T-helper 9 cell (primary cell): Measurements from ENCODE around the gene PRDM16.

Experiments used
- DNase-seq: peaks from one replicate; pipeline ENCODE4 v3.0.0-alpha.2; 2020

Gene PRDM16

DNA sequence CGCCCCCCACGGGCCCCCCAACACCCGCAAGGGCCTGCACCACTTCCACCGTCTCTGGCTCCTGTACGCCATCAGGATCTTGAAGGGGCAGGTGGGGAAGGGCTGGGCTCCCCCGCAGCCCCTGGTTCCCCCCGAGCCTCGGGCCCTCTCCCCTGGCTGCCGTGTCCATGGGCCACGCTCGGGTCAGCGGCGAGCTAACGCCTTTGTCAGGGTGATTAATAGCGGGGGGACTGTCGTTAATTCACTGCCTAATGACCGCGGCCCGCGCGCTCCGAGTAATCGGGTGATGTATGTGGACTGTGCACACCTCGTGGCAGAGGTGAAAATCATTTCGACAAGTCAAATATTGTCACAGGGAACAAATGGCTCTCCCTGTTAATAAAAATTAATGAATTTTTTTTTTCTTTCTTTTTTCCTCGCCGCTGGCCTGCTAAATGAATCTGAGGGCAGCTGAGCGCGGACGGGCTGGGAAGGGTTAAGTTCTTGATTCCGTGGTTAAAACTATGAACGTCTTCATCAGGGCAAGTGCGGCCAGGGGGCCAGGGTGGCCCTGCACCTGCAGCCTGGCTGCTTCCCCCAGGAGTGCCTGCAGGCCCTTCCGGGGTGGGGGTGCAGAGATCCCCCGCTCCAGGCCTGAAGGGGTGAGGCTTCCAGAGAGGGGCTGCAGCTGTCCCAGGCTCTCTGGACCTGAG, 100.8 kb downstream of the PRDM16 start:
- DNase-seq, result no peak

DNA sequence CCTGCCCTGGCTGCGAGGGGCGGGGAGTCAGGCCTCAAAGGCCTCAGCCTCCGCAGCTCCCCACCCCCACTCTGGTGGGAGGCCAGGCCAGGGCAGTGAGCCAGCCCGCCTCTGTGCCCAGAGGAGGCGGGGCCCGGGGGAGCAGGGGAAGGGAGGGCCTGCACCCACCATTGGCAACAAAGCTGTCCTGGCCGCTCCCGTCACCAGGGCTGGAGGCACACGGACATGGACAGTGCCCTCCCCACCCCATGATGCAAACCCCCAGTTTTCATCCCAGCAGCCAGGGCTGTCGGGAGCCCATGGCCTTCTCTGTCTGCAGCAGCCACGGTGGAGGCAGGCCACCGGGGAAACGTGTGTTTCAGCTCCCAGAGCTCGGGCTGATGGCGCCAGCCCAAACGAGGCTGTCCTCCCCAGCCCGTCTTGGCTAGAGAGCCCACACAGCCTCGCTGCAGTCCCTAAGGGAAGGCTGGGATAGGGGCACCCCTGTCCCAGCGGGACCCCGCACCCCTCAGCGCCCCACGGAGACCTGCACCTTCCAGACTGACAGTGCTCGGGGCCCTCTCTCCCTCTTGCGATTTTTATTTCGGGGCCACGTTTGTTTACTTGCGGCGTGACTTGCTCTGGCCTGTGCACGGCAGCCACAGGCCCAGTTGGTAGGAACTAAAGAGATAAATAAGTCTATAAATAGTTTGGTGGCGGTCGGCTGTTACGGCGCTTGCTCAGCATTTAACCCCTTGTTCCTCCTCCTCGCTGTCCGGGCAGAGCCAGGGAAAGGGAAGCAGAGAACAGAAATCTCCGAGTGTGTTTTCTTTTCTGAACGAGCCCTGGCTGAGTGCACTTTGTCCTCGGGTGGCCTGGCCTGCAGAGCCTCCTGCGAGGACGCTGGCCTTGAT, 101.8 kb downstream of the PRDM16 start:
- no peak for DNase-seq

- no peak for DNase-seq
These were observed 102.8 kb downstream of the PRDM16 start for GRCh38 chr1:3171761-3172160.

DNA sequence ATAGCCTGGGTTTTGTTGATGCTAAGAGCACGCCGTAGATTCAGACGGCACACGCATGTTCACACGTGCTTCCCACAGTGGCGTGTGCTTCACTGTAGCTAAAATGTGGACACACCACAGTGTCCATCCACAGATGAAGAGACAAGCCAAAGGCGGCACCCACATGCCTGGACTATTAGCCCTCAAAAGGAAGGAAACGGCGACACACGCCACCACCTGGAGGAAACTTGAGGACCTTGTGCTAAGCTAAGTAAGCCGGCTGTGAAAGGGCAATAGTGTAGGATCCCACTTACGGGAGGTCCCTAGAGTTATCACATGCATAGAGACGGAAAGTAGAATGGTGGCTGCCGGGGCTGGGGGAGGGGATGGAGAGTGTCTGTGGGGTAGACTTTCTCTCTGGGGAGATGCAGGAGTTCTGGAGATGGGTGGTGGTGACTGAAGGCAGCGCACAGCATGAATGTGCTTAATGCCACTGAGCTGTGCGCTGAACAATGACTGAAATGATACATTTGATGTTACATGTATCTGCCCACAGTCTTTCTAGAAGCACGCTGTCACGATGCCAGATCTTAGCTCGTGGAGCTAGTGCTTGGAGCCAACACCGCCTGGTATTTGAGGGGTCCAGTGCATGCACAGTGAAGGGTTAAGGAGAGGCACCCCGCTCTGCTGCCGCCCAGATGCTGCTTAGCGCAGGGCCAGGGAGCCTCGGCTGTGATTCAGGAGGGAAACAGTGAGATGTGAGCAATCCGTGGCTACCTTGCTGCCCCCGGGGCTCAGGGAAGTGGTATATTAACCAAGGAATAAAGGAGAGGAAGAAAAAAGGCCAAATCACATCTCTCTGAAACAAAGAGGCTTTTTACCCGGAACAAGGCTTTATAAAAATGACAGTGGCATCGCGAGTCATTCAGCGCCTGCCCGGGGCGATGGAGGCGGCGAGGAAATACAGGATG, 103.7 kb downstream of the PRDM16 start:
- no peak for DNase-seq

- DNase-seq, result no peak
These were observed 104.5 kb downstream of the PRDM16 start for GRCh38 chr1:3173381-3173980.

DNA sequence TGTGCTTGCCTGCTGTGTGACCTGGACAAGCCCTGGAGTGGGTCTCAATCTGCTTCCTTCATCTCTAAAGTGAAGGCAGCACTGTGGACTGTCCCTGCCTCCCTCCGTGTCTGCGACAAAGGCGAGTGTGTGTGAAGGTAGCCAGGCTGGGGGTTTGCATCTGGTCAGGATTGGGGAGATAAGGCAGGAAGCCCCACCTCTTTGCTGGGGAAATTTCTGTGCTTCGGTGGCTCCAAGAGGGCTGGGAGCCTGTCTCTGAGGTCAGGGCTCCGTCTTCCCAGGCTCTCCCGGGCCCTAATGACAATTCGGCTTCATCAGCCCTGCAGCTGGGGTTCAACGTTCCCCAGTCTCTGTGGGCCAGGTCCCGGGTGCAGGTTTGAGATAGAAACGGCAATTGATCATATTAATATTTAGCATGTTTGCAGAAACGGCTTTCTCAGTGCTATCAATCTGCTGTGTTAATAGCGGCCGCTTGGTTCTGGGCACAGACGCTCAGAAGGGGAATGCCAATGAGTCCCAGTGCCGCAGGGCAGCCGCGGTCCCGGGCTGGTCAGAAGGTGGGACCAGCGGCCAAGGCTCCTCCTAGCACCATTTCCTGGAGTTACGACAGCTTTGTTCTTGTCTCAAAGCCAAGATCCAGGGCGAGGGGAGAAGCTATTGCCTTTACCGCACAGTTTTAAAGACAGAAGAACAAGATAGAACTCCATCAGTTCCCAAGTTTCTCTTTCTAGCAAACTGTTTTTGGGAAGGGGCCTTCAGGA, 105.7 kb downstream of the PRDM16 start:
- DNase-seq, result no peak

GRCh38 chr1:3175486-3175885, 106.5 kb downstream of the PRDM16 start:
- DNase-seq, result no peak

DNA sequence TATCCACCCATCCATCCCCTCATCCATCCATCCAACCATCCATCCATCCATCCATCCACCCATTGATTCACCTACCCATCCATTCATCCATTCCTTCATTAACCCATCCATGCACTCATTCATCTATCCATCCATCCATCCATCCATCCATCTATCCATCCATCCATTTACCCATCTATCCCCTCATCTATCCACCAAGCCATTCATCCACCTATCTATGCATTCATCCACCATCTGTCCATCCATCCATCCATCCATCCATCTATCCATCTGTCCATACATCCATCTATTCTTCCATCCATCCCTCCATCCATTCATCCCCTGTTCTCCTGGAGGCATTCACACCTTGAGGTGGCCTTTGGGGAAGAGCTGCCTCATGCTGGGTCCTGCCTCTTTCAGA, 107.0 kb downstream of the PRDM16 start:
- no peak for DNase-seq

DNA sequence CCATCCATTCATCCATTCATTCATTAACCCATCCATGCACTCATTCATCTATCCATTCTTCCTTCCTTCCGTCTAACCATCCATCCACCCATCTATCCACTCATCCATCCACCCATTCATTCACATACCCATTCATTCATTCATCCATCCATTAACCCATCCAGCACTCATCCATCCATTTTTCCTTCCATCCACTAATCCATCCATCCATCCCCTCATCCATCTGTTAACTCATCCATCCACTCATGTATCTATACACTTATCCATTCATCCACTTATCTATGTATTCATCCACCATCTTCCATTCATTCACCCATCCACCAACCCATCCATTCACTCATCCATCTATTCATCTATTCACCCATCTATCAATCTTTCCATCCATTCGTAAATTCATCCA, 107.8 kb downstream of the PRDM16 start:
- DNase-seq, result no peak

GRCh38 chr1:3178279-3178678, 109.3 kb downstream of the PRDM16 start:
- DNase-seq, result no peak

DNA sequence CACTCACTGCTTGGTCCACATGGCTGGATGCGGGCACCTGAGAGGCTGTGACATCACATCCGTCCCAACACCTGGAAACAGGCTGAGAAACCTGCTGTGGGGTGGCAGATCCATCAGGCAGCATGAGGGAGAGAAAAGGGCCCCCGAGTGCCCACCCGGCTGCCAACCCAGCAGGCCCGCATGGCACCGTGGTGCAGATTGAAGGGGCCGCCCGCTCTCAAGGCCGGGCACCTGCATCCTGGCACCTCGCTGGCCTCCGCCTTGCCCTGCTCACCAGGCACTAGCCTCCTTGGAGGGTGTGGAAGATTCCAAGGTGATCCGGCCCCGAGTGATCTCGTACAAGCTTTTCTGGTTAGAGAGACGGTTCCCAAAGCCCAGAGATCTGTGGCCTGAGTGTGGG, 110.5 kb downstream of the PRDM16 start:
- DNase-seq, result no peak

GRCh38 chr1:3180915-3181314, 111.9 kb downstream of the PRDM16 start:
- no peak for DNase-seq

DNA sequence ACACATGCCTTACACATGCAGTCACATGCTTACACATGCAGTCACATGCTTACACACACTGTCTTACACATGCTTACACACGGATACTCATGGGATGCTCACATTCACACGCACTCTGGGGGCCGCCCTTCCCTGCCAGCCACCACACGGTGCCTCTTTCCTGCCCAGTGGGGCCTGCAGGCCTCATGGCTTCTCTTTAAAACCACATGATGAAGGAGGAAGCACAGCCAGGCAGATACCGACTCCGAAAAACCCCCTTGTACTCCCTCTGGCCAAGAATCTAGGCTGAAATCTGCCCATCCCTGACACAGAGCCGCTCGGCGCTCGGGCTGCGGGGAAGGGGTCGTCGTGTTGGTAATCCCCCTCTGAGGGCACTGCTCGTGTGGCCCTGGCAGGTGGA, 113.0 kb downstream of the PRDM16 start:
- no peak for DNase-seq

DNA sequence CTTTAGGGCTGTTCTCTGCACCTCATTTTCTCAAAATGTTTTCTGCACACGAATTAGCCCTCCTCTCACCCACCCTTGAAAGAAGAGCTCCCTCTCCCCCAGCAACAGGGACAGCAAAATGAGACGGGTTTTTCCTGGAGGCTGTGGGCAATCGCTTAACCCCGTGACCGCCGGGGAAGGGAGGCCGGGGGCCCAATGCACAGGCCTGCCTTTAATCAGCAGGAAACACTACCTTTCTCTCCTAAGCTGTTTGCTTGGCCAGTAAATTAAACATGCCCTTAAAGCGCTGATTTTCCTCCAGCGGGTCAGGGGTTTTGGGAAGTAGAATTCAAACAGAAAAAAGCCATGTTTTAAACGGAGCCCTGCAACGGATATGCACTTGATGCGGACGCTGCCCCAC, 114.4 kb downstream of the PRDM16 start:
- no peak for DNase-seq

DNA sequence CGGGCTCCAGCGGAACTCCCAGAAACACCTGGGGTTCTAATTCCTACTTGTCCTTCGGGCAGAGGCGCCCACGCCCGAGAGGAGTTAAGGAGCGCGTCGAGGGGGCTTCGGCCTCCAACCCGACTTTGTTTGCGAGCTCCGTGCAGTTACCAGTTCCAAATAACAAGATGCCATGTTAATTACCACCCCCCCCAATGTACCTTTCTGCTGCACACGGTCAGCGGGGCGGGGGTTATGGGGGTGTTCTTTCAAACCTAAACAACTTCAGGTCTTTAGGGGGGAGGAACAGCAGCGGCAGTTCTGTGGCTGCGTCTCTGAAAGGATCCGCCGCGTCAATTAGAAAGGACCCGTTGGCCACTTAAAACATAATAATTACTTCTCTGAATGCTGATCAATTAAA, 114.8 kb downstream of the PRDM16 start:
- no peak for DNase-seq

DNA sequence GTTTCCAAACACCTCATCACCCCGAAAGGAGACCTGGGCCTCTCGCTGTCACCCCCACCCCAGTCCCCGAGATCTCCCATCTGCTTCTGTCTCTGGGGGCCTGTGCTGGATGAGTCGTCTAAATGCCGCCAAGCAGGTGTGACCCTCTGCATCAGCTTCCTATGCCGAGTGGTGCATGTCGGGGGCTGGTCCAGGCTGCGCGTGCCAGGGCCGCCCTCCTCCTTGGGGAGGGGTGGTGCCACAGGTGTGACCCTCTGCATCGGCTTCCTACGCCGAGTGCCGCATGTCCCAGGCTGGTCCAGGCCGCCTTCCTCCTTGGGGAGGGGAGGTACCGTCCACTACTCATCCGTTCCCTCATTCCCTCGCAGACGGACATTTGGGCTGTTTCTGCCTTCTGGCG, 115.7 kb downstream of the PRDM16 start:
- no peak for DNase-seq

DNA sequence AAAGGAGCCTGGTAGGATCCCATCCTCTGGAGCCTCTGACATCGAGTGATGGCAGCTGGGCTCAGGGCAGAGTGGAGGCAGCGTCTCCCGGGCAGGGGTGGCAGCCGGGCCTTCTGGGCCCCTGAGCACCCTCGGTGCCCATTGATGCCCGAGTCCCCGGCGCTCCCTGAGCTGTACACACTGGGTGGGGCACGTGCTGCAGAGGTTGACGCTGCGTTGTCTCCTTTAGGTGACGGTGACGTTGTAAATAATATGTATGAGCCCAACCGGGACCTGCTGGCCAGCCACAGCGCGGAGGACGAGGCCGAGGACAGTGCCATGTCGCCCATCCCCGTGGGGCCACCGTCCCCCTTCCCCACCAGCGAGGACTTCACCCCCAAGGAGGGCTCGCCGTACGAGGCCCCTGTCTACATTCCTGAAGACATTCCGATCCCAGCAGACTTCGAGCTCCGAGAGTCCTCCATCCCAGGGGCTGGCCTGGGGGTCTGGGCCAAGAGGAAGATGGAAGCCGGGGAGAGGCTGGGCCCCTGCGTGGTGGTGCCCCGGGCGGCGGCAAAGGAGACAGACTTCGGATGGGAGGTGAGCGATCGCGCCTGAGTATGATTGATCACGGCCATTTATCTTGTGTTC, 117.0 kb downstream of the PRDM16 start:
- DNase-seq, result no peak

- DNase-seq, result no peak
These were observed 117.5 kb downstream of the PRDM16 start for GRCh38 chr1:3186526-3186921.

DNA sequence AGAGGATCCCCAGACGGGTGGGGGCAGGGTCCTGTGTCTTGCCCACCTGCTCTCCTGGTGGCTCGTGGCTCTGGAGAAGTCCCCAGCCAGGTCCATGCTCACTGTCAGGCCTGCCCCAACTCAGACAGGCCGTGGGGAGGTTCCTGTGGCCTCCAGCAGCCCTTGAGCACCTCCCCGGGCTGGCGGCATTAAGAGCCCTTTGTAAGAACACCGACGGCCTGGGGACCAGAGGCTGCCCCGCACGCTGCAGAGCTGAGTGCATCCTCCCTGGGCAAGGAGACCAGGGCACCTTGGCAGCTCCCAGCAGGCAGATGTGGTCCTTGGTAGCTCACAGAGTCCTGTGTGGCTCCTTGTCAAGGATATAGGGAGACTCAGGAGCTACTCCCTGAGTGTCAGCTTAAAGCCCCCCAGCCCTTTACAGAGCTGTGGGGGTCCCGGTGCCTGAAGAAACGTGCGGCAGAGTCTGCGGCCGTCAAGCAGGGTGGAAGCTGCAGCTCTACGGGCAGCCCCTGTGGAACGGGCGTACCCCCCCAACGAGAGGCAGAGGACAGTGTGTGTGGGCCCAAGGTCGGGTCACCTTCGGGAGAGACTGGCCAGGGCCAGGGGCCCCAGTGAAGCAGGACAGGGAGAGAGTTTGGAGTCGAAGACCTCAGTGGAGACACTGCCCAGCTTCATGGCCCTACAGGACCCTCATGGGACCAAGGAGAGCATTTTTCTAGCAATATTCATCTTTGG, 118.6 kb downstream of the PRDM16 start:
- no peak for DNase-seq

GRCh38 chr1:3188150-3188971, 119.4 kb downstream of the PRDM16 start:
- no peak for DNase-seq
